Chondrocyte (in vitro differentiated cells): Measurements from ENCODE around the gene MX1. TPM values are rescaled to one million over a fixed set of nuclear protein-coding genes. Genes with fewer than 3 reads are reported as not detected.

Experiments
- DNase-seq: peaks from one replicate; pipeline ENCODE4 v3.0.0; 2021; ENCODE audit warnings: mixed read lengths, low spot score
- H3K27ac Mint-ChIP-seq: one replicate; pipeline ENCODE4 v1.8.0; 2021; ENCODE audit warnings: mild to moderate bottlenecking, moderate library complexity, mixed read lengths; ENCODE audit not compliant: unreplicated experiment
- H3K27me3 Mint-ChIP-seq: 2 replicates; pipeline ENCODE4 v1.8.0; 2021; ENCODE audit warnings: low read depth, mixed read lengths
- H3K36me3 Mint-ChIP-seq: 2 replicates; pipeline ENCODE4 v1.8.0; 2021; ENCODE audit warnings: low read depth, mixed read lengths
- H3K4me1 Mint-ChIP-seq: 2 replicates; pipeline ENCODE4 v1.8.0; 2021; ENCODE audit warnings: low read depth, mild to moderate bottlenecking, mixed read lengths
- H3K4me3 Mint-ChIP-seq: one replicate; pipeline ENCODE4 v1.8.0; 2021; ENCODE audit warnings: mild to moderate bottlenecking, moderate library complexity, mixed read lengths; ENCODE audit not compliant: unreplicated experiment
- H3K9me3 Mint-ChIP-seq: 2 replicates; pipeline ENCODE4 v1.8.0; 2021; ENCODE audit warnings: low read depth, mixed read lengths
- CTCF ChIP-seq: fragments of 200-600 bp; sonication (generic); IDR thresholded peaks from 2 replicates; pipeline ENCODE4 v1.5.0; 2021; ENCODE audit warnings: antibody characterized with exemption, mild to moderate bottlenecking, moderate library complexity
- total RNA-seq: library from RNA; stranded (reverse); gene quantifications from 3 replicates; pipeline ENCODE4 v1.2.1, GENCODE V29; 2021

MX1 gene
- total RNA-seq, 1 donor from 2014 or later, result 1.2 TPM

GRCh38 chr21:41453761-41454160 is 27.7 kb downstream of the MX1 start:
- H3K4me1 Mint-ChIP-seq, result peaks cover 6% of the 10 kb centered on the region
- no peak for DNase-seq
- TF ChIP-seq CTCF, result no peak
- H3K27me3 Mint-ChIP-seq, result no peaks in the 10 kb centered on the region
- H3K9me3 Mint-ChIP-seq, result no peaks in the 10 kb centered on the region
- no peak overlapping the region for H3K27ac Mint-ChIP-seq
- H3K4me3 Mint-ChIP-seq, result no peak overlapping the region
- H3K36me3 Mint-ChIP-seq, result no peaks in the 10 kb centered on the region

- H3K4me3 Mint-ChIP-seq, result no peak overlapping the region
- H3K4me1 Mint-ChIP-seq, result peaks cover 18% of the 10 kb centered on the region
- H3K27me3 Mint-ChIP-seq, result no peaks in the 10 kb centered on the region
- H3K27ac Mint-ChIP-seq, result no peak overlapping the region
- no peak for DNase-seq
- H3K36me3 Mint-ChIP-seq, result no peaks in the 10 kb centered on the region
- no peaks in the 10 kb centered on the region for H3K9me3 Mint-ChIP-seq
- TF ChIP-seq CTCF, result no peak
These were observed 32.1 kb downstream of the MX1 start for GRCh38 chr21:41458121-41458520.

DNA sequence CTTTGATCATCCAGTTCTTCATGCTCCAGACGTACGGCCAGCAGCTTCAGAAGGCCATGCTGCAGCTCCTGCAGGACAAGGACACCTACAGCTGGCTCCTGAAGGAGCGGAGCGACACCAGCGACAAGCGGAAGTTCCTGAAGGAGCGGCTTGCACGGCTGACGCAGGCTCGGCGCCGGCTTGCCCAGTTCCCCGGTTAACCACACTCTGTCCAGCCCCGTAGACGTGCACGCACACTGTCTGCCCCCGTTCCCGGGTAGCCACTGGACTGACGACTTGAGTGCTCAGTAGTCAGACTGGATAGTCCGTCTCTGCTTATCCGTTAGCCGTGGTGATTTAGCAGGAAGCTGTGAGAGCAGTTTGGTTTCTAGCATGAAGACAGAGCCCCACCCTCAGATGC is 32.5 kb downstream of the MX1 start:
- no peak overlapping the region for H3K4me3 Mint-ChIP-seq
- H3K27me3 Mint-ChIP-seq, result no peaks in the 10 kb centered on the region
- no peaks in the 10 kb centered on the region for H3K36me3 Mint-ChIP-seq
- DNase-seq, result no peak
- no peaks in the 10 kb centered on the region for H3K9me3 Mint-ChIP-seq
- peaks cover 18% of the 10 kb centered on the region for H3K4me1 Mint-ChIP-seq
- TF ChIP-seq CTCF, result no peak
- H3K27ac Mint-ChIP-seq, result no peak overlapping the region

- Mint-ChIP-seq H3K36me3 (no peaks in the 10 kb centered on the region), H3K4me1 (peaks cover 18% of the 10 kb centered on the region)
These were observed 34.0 kb downstream of the MX1 start for GRCh38 chr21:41459884-41460534.

More at GRCh38 chr21:41459884-41460534, 34.0 kb downstream of the MX1 start:
- H3K27me3 Mint-ChIP-seq, result no peaks in the 10 kb centered on the region
- H3K4me3 Mint-ChIP-seq, result no peak overlapping the region
- TF ChIP-seq CTCF, result no peak
- DNase-seq, result no peak
- peaks cover 8% of the 10 kb centered on the region for H3K9me3 Mint-ChIP-seq
- no peak overlapping the region for H3K27ac Mint-ChIP-seq
